ENCODE measurements around the gene DDX21.
"Not testable (repeated sequence)": the region's sequence is repeated elsewhere in the genome, so short reads cannot be mapped to it uniquely, and the experiment has no call there.

The DDX21 gene

DNA sequence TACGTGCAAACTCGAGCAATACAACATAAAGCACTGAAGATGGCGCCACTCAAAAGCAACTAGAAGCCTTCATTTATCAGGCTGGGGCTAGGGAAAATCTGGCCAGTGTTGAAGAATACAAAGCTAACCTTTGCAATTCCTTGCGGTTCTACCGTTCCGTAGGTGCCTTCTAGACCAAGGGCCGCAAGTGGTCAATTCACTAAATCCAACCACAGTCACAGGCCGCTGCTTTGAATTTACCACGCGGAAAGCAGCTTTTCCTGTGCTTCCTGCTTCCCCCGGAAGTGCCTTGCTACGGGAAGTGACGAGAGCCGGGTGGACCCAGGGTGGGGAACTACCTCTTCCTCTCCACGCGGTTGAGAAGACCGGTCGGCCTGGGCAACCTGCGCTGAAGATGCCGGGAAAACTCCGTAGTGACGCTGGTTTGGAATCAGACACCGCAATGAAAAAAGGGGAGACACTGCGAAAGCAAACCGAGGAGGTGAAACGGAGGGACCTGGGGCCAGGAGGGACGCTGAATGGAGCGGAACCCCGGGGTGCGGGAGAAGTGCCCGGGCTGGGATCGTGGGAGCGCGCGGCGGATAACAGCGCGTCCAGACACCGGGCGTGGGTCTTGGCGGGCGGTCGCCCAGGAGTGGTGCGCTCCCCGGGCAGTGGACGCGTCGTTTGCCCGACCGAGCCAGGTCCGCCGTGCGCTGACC, at the start of gene DDX21:
DDX21 (plus strand) TSS at position 339 of the 701 bp plus-strand sequence; CDS start at position 395, 56 bp downstream.
- peak; percentile 86 to 90 for DNase-seq

GRCh38 chr10:68924593-68924992, 31.4 kb upstream of the DDX21 start:
- no peak for DNase-seq

- no peak for DNase-seq
Measured at GRCh38 chr10:68925489-68925888, 30.5 kb upstream of the DDX21 start.

- not testable (repeated sequence) for DNase-seq
Measured at GRCh38 chr10:68929157-68929556, 26.8 kb upstream of the DDX21 start.

DNA sequence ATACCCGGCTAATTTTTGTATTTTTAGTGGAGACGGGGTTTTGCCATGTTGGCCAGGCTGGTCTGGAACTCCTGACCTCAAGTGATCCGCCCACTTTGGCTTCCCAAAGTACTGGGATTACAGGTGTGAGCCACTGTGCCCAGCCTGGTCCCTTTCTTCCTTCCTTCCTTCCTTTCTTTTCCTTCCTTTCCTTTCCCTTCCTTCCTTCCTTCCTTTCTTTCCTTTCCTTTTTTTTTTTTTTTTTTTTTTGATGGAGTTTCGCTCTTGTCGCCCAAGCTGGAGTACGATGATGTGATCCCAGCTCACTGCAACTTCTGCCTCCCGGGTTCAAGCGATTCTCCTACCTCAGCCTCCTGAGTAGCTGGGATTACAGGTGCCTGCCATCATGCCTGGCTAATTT, 26.1 kb upstream of the DDX21 start:
- not testable (repeated sequence) for DNase-seq

DNA sequence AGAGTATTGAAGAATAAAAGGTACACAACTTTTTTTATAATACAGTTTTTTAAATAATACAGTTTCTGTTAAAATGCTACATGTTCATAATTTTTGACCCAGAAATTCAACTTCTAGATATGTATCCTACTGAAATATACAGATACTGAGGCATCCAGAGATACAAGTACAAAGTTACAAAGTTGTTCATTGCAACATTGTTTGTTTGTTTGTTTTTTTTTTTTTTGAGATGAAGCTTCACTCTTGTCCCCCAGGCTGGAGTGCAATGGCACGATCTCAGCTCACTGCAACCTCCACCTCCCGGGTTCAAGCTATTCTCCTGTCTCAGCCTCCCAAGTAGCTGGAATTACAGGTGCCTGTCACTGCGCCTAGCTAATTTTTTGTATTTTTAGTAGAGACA, 23.1 kb upstream of the DDX21 start:
- DNase-seq, result not testable (repeated sequence)

- no peak for DNase-seq
Measured at GRCh38 chr10:68934994-68935393, 21.0 kb upstream of the DDX21 start.

GRCh38 chr10:68938117-68938516, 17.9 kb upstream of the DDX21 start:
- no peak for DNase-seq

GRCh38 chr10:68938884-68939283, 17.1 kb upstream of the DDX21 start:
- DNase-seq, result no peak

DNA sequence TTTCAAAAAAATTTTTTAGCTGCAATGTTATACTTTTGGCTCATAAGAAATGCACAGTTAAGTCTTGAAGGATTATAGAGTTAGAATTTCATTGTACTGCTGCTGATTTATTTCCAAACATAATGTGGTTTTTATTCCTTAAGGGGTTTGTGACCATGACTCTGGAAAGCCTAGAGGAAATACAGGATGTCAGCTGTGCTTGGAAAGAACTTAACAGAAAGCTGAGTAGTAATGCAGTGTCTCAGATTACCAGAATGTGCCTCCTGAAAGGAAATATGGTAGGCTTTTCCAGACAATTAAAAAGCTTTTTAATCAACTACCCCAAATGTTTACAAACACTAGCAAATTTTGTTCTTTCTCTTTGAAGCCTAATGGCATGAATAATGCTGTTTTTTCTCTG, 15.1 kb upstream of the DDX21 start:
- not testable (repeated sequence) for DNase-seq

GRCh38 chr10:68950598-68950997, 5.4 kb upstream of the DDX21 start:
- no peak for DNase-seq

DNA sequence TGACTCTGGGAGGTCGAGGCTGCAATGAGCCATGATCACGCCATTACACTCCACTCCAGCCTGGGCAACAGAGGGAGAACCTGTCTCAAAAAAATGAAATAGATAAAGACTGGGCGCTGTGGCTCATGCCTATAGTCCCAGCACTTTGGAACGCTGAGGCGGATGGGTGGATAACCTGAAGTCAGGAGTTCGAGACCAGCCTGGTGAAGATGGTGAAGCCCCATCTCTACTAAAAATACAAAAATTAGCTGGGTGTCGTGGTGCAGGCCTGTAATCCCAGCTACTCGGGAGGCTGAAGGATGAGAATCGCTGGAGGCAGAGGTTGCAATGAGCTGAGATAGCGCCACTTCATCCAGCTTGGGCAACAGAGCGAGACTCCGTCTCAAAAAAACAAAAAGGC, 1.1 kb upstream of the DDX21 start:
- DNase-seq, result no peak

- DNase-seq, result peak in 1 of 2 experiments; percentile 8
Measured at GRCh38 chr10:68955355-68955831, 577 bp upstream of the DDX21 start.

- no peak for DNase-seq
Measured at GRCh38 chr10:68957284-68957615, 1.3 kb downstream of the DDX21 start.

DNA sequence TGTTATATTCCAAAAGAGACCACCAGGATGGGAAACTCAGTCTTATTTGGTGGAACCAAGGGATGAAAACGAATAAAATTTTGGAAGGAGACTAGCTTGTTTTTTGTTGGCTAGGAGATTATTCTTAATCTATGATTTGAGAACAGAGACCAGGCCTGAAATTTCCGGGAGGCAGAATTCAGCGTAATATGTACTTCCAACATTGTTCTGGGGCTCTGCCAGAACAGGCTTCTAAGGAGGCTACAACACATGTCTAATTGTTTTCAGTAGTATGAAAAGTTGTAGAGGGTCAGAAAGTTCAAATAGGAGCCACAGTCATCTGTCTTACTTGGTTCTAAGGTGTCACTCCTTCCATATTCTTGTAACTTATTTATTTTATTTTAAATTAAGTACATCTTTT, 1.7 kb downstream of the DDX21 start:
- DNase-seq, result no peak

- no peak for DNase-seq
Measured at GRCh38 chr10:68959695-68960527, 3.9 kb downstream of the DDX21 start.

GRCh38 chr10:68963151-68963550, 7.2 kb downstream of the DDX21 start:
- no peak for DNase-seq

DNA sequence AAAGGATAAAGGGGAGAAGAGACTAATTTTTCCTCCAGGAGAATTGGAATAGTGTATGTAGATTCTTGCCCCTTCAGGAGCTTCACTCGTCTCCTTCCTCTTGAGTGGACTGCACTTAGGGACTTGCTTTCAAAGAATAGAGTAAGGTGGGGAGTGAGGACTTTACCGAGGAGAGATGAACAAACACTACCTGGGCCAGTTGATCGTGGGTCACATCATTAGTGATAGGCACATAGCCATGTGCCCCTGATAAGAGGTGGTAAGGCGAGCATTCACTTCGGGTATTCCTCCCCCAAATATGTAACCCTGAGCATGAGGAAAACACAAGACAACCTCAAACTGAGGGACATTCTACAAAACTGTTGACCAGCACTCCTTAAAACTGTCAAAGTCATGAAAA, 18.0 kb downstream of the DDX21 start:
- no peak for DNase-seq

- DNase-seq, result not testable (repeated sequence)
Measured at GRCh38 chr10:68975936-68976473, 20.0 kb downstream of the DDX21 start.

DNA sequence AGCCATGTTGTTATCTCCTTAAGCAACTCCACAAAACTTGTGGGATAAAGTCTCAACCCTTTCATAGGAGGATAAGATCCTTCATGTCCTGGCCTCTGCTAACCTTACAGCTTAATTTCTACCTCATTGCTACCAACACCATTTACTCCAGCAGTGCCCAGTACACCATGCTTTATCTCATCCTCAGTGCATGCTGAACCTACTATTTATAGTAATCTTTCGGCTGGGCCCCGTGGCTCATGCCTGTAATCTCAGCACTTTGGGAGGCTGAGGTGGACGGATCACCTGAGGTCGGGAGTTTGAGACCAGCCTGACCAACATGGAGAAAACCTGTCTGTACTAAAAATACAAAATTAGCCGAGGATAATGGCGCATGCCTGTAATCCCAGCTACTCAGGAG, 23.8 kb downstream of the DDX21 start:
- not testable (repeated sequence) for DNase-seq

- DNase-seq, result no peak
Measured at GRCh38 chr10:68981074-68981473, 25.1 kb downstream of the DDX21 start.

DNA sequence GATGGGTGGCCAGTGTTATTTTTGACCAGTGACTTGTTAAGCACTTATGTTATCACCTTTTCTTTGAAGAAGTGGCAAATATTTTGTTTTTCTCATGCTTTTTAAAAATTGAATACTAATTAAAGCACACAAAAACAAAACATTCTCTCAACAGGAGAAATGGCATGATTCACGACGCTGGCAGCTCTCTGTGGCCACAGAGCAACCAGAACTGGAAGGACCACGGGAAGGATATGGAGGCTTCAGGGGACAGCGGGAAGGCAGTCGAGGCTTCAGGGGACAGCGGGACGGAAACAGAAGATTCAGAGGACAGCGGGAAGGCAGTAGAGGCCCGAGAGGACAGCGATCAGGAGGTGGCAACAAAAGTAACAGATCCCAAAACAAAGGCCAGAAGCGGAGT, 26.4 kb downstream of the DDX21 start:
- DNase-seq, result no peak

- no peak for DNase-seq
Measured at GRCh38 chr10:68987611-68988010, 31.6 kb downstream of the DDX21 start.

All from activated CD4-positive, alpha-beta T cell treated with anti-CD3 and anti-CD28 coated beads, Interleukin-2, amount 50 U/mL, for 4 hours (primary cell).